ENCODE data around the gene GPC5. TPM values are rescaled to one million over a fixed set of nuclear protein-coding genes. Genes with fewer than 3 reads are reported as not detected.

Gene GPC5
- total and polyA plus RNA-seq, 9 of the 15 experiments (the other 6 are each of a cell fraction or from before 2014, with no cell fraction given): 0.18 to 0.27 TPM; not detected in 7

DNA sequence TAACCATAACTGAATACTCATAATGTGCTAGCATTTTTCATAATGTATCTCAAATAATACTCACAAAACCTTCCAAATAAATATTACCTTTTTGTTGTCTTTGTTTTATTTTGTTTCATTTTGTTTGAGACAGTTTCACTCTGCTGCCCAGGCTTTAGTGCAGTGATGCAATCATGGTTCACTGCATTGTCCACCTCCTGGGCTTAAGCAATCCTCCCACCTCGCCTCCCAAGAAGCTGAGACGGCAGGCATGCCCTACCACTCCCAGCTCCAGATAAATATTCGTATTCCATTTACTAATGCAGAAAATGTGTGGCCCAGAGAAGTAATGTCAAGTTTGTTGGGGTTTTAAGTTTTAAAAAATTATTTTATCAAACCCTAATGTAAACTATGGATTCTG, 739.1 kb downstream of the GPC5 start:
- Histone ChIP-seq H3K4me3 (no peak overlapping the region), H3K27ac (ENCODE audit: extremely low read depth, low read depth, low read length) (no peak overlapping the region), H3K9me3 (replicated peaks; ENCODE audit: control insufficient read depth, insufficient read depth, low read depth, low read length) (no peaks in the 10 kb centered on the region), H2AFZ (ENCODE audit: low read depth, low read length) (no peak overlapping the region), H3K9ac (ENCODE audit: insufficient read depth in 1 of 2, low read depth in 2 of 2, low read length in 2 of 2) (no peak overlapping the region), H3K79me2 (ENCODE audit: control insufficient read depth, insufficient read depth, low read length) (no peaks in the 10 kb centered on the region), H3K9me1 (ENCODE audit: control insufficient read depth, insufficient read depth, low read length) (no peaks in the 10 kb centered on the region), H4K20me1 (replicated peaks; ENCODE audit: control insufficient read depth, insufficient read depth, low read length) (no peaks in the 10 kb centered on the region), H3K36me3 (ENCODE audit: control insufficient read depth, insufficient read depth, low read length) (no peaks in the 10 kb centered on the region), H3K27me3 (ENCODE audit: control insufficient read depth in 2 of 2, insufficient read depth in 2 of 2, low read length in 2 of 2) (no peaks in the 10 kb centered on the region), H3K4me2 (ENCODE audit: insufficient read depth, low read length) (no peak overlapping the region), H3K4me1 (replicated peaks in 1 of 2; ENCODE audit: control insufficient read depth in 2 of 2, insufficient read depth in 2 of 2, low read length in 2 of 2) (no peaks in the 10 kb centered on the region)
- DNase-seq (ENCODE audit: extremely low read depth in 1 of 4, low spot score in 3 of 4) (no peak), ATAC-seq (no peak), FAIRE-seq (no peak)
- TF ChIP-seq NCOA2 (IDR thresholded peaks at IDR 0.05; ENCODE audit: partially characterized antibody in 2 of 2): no peak
- TF ChIP-seq CEBPG (CRISPR knock-in tag; IDR thresholded peaks at IDR 0.05): no peak
- TF ChIP-seq CEBPG (tag; conservative IDR thresholded peaks at IDR 0.05 in 1 of 2, IDR thresholded peaks at IDR 0.05 in 1 of 2): peak in 1 of 2 experiments; percentile 57; a peak in 1 of 4 replicates
- in situ Hi-C loops (cut with MboI): no loop called here
- 0% methylated on average over 3 of the region's 3 CpGs for WGBS (ENCODE audit: insufficient coverage, low coverage, missing lambda C conversion rate)
- ChIA-PET POLR2A (no interaction called here), CTCF (ENCODE audit: low intra/inter-chr PET ratio) (no interaction called here)
- BruUV-seq (replicated peaks): no TSS peak
- intact Hi-C loops (cut with micrococcal nuclease): no loop called here

- H3K4me1 ChIP-seq (replicated peaks in 1 of 2; ENCODE audit: control insufficient read depth in 2 of 2, insufficient read depth in 2 of 2, low read length in 2 of 2): no peaks in the 10 kb centered on the region
- no peaks in the 10 kb centered on the region for H3K27me3 ChIP-seq (ENCODE audit: control insufficient read depth in 2 of 2, insufficient read depth in 2 of 2, low read length in 2 of 2)
- ChIA-PET CTCF (ENCODE audit: low intra/inter-chr PET ratio) (no interaction called here), POLR2A (no interaction called here)
- no peaks in the 10 kb centered on the region for H3K79me2 ChIP-seq (ENCODE audit: control insufficient read depth, insufficient read depth, low read length)
- H3K4me2 ChIP-seq (ENCODE audit: insufficient read depth, low read length): no peak overlapping the region
- no peak for FAIRE-seq
- H3K36me3 ChIP-seq (ENCODE audit: control insufficient read depth, insufficient read depth, low read length): no peaks in the 10 kb centered on the region
- in situ Hi-C loops (cut with MboI): no loop called here
- H2AFZ ChIP-seq (ENCODE audit: low read depth, low read length): no peak overlapping the region
- no peak overlapping the region for H3K27ac ChIP-seq (ENCODE audit: extremely low read depth, low read depth, low read length)
- TF ChIP-seq RAD21 (CRISPR knock-in tag; conservative IDR thresholded peaks at IDR 0.05 in 1 of 2, IDR thresholded peaks at IDR 0.05 in 1 of 2) (peak in 1 of 2 experiments; percentile 24; a peak in 1 of 4 replicates), CXXC5 (CRISPR knock-in tag; IDR thresholded peaks at IDR 0.05) (no peak)
- TF ChIP-seq, protein P1, sequence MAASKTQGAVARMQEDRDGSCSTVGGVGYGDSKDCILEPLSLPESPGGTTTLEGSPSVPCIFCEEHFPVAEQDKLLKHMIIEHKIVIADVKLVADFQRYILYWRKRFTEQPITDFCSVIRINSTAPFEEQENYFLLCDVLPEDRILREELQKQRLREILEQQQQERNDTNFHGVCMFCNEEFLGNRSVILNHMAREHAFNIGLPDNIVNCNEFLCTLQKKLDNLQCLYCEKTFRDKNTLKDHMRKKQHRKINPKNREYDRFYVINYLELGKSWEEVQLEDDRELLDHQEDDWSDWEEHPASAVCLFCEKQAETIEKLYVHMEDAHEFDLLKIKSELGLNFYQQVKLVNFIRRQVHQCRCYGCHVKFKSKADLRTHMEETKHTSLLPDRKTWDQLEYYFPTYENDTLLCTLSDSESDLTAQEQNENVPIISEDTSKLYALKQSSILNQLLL (CRISPR knock-in tag; IDR thresholded peaks at IDR 0.05; ENCODE audit: borderline replicate concordance): no peak
- H3K9me1 ChIP-seq (ENCODE audit: control insufficient read depth, insufficient read depth, low read length): no peaks in the 10 kb centered on the region
- intact Hi-C loops (cut with micrococcal nuclease): no loop called here
- H3K9me3 ChIP-seq (replicated peaks; ENCODE audit: control insufficient read depth, insufficient read depth, low read depth, low read length): no peaks in the 10 kb centered on the region
- no peak overlapping the region for H3K4me3 ChIP-seq
- ATAC-seq: no peak
- H4K20me1 ChIP-seq (replicated peaks; ENCODE audit: control insufficient read depth, insufficient read depth, low read length): no peaks in the 10 kb centered on the region
- BruUV-seq (replicated peaks): no TSS peak
- DNase-seq (ENCODE audit: extremely low read depth in 1 of 4, low spot score in 3 of 4): no peak
- H3K9ac ChIP-seq (ENCODE audit: insufficient read depth in 1 of 2, low read depth in 2 of 2, low read length in 2 of 2): no peak overlapping the region
These were observed 745.3 kb downstream of the GPC5 start for GRCh38 chr13:92143766-92144165.
